ENCODE results near the gene CAPRIN1.
"Not testable (repeated sequence)": the region's sequence is repeated elsewhere in the genome, so short reads cannot be mapped to it uniquely, and the experiment has no call there.

- not testable (repeated sequence) for TF ChIP-seq CTCF (optimal IDR thresholded peaks at IDR 0.05 in 1 of 3, IDR thresholded peaks at IDR 0.05 in 1 of 3, conservative IDR thresholded peaks at IDR 0.05 in 1 of 3; ENCODE audit: extremely low read depth in 1 of 3, insufficient read depth in 2 of 3, low read length in 3 of 3); EZH2 (IDR thresholded peaks at IDR 0.05; ENCODE audit: low read length)
These were observed 15.2 kb downstream of the CAPRIN1 start for GRCh38 chr11:34066766-34067165.
